ENCODE data around the gene KXD1. TPM values are rescaled to one million over a fixed set of nuclear protein-coding genes. Genes with fewer than 3 reads are reported as not detected.
"Not testable (repeated sequence)": the region's sequence is repeated elsewhere in the genome, so short reads cannot be mapped to it uniquely, and the experiment has no call there.

Gene KXD1
- total RNA-seq, 1 experiment from 2014 or later, result 126 TPM

DNA sequence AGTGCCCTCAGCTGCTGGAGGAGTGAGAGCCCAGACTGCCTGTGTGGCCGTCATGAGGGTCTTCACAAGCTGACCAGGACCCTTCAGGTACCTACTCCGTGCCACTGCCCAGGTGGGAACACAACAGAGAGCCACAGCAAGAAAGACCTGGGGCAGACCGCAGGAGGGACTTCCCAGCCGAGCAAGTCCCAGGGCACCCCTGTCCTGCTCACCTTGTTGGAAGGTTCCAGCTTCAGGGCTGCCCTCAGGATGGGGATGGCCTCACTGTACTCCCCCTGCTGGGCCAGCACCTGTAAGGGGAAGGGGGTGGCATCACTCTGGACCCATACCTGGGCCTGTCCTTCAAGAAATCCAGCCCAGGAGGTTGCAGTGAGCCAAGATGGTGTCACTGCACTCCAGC lies 24.6 kb upstream of the KXD1 start:
- DNase-seq (ENCODE audit: low spot score), result no peak

DNA sequence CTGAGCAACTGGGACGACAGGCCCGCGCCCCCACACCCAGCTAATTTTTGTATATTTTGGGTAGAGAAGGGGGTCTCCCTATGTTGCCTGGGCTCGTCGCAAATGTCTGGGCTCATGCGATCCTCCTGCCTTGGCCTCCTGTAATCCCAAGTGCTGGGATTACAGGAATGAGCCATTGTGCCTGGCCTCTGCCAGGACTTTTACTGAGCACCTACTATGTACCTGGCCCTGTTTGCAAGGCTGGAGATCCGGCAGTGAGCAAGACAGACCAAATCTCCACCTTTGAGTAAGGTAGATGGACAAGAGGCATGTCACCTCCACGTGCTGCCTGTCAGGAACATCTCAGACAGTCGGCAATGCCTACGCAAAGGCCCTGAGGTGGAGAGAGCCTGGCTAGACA lies 21.2 kb upstream of the KXD1 start:
- no peak for DNase-seq (ENCODE audit: low spot score)

DNA sequence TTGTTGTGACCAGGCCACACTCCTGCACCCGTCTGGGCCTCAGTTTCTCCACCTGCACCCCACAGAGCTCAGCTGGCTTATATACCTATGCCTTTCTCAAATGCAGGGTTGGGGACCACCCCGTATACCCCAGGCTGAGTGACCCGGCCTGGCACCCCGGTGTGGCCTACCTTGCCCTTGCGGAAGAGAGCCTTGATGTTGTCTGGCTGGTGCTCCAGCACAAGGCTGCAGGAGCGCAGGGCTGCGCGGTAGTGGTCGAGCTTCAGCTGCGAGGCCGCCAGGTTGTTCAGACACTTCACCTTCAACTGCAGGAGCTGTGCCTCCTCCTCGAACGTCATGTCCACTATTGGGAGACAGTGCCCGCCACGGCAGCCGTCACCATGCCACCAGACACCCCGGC lies 20.2 kb upstream of the KXD1 start:
- no peak for DNase-seq (ENCODE audit: low spot score)

DNA sequence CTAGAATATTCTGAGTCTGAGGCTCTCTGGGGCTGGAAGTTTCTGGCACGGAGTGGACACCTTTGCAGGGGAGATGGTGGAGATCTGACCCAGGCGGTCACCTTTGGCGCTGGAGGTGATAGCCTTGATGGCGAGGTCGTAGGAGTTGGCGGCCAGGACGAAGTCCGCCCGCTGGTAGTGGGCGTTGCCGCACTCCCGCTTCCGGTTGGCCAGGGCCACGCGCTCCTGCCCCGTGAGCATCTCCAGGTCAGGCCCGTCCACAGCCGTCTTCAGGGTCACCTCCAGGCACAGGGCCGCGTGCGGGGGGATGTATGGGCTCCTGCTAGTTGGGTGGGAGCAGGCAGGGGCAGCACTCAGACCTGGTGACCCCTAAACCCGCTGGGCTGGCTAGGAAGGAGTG lies 19.6 kb upstream of the KXD1 start:
- DNase-seq (ENCODE audit: low spot score), result no peak

DNA sequence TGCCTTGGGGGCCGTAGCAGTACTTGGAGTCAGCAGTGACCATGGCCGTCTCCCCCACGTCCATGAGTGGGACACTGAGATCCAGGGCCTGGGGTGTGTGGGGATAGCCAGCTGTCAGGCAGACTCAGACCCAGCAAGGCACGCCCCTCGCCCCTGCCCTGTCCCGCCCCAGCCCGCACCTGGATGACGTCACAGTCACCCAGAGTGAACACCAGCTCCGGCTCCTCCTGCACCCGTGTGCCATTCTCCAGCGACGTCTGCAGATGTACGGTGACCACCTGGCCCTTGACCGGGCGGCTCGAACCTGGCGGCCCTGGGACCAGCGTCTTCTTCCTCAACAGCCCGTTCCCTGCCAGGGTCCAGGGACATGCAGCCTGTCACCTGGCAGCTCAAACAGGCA lies 18.3 kb upstream of the KXD1 start:
- no peak for DNase-seq (ENCODE audit: low spot score)

DNA sequence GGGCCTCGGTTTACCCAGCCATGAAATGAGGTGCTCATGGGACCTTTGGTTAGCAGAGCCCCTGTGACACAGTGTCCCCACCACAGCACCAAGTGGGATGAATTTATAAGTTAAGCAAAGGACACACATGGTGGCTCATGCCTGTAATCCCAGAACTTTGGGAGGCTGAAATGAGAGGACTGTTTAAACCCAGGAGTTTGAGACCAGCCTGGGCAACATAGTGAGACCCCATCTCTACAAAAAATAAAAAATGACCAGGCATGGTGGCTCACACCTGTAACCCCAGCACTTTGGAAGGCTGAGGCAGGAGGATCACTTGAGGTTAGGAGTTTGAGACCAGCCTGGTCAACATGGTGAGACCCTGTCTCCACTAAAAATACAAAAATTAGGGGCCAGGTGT lies 17.5 kb upstream of the KXD1 start:
- DNase-seq (ENCODE audit: low spot score), result not testable (repeated sequence)

DNA sequence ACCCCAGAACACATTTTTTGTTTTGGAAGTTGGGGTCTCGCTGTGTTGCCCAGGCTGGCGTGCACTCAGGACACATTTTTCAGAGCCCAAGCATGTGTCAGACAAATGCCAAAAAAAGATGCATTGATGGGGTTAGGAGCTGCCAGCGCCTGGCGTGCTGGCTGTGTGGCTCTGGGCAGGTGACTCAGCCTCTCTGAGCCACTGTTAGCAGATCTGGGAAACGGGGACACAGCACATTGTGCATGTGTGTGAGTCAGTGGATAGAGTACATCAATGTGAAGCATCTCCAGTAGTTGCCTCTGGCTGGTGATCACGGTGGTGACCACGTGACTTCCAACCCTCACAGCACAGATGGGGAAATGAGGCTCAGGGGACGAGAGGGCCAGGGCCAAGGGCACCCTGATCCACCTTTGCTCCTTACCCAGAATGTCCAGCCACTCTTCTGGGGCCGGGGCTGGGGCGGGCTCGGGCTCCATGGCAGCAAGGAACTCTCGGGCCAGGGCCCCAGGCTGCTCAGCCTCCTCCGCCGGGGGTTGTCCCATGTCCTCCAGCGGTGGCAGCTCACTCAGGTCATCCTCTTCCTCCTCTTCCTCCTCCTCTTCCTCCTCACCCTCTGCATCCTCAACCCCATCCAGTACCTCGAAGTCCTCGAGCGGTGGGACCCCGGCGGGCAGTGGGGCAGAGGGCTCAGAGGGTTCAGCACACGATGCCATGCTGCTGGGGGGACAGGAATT lies 16.2 kb upstream of the KXD1 start:
- no peak for DNase-seq (ENCODE audit: low spot score)

DNA sequence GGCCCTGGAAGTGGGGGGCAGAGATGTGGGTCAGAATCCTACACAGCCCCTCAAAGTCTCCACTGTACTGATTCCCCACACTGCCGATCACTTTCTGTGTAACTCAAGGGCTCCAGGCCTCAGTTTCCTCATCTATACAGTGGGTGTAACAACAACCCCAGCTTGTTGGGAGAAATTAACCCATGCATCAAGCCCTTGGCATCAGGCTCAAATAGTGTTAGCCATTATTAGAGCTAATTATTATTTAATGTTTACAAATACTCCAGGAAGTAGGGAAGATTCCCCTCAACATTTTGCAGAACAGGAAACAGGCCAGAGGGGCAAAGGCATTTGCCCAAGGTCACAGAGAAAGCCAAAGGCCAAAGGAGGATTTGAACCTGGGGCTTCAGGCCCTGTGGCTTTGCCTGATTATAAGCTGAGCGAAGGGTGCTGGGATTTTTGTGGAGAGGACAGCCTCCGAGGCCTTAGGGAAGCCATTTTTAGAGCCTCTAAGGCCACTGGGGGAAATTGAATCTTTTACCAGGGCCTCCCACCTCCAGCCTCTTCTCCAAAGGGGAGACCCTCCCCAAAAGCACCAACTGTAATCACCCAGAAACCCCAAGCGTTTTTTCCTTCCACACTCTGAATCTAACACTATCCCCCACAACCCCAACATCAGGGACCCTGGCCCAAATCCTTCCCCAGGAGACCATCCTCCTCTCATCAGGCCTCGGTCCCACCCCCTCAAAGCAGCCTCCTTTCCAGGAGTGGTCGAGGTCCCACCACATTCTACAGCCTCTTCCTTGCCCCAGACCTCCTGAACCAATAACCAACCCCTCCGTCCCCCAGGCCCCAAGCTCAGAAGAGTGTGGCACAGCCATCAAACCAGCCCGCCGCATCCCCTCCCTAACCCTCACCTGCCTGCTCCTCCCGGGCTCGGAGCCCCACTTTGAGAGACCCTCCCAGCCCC lies 15.4 kb upstream of the KXD1 start:
- no peak for DNase-seq (ENCODE audit: low spot score)

DNA sequence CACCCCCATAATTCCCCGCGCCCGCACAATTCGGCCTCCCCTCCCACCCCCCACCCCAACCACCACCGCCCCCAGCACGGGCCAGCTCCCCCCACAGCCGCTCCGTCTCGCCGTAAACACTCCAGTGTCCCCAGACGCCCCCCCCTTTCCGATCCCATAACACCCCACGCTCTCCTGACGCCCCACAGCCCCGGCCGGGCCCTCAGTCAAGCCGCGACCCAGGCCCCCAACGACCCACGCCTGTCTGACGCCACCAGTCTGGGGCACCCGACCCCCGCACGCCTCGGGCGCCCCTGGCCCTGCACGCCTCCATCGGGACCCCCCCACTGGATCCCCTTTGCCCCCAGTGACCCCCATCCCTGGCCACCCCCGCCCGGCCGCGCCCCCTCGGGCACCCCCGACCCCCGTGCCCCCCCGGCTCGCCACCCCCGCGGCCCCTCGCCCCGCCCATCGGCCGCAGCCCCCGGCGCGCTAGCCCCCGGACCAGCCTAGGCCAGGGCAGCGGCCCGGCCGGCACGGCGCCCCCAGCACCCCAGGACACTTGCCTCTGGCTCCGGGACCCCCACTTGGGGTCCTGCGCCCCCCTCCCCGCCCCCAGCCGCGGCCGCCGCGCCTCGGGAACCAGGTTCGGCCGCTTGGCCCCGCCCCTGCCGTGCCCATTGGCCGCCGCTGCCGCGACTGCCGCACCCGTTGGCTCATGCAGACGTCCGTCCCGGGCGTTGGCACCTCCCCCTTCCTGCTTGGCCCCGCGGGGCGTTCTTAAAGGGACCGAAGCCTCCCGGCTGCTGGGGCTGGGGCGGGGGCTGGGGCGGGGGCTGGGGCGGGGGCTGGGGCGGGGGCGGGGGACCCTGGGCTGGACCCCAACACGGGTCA lies 14.5 kb upstream of the KXD1 start, which contains the start of gene FKBP8:
TSS of gene FKBP8 (minus strand) at position 633 of the 873 bp plus-strand sequence. CDS start 1,603 bp downstream, outside the sequence.
- DNase-seq (ENCODE audit: low spot score), result peak; percentile 77

DNA sequence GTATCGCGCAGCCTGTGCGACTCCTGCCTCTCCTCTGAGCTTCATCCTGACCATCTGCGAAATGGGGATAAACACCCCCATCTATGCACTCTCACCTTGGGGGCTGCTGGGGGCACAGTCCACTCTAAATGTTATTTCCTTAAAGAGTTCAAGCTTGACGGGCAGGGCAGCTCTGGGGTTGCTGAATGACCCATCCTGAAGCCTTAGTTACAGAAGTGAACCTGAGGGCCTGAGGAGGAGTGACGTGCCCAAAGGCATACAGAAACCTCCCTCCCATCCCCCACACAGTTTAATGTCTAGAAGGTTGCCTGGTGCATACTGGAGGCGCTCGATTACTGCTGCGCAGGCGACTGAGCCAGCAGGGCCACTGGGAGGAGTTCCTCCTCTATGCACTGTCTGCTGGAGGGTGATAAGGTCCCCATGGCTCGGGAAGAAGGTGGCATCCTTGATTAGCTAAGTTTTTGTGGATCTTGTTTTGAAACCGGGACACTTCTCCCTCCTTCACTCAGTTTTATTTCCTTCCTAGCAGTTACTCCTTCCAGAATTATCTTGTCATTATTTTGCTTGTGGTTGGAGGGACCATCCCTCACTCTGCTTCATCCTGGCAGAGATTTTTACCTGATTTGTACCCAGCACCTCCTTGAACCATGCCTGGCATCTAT lies 13.7 kb upstream of the KXD1 start:
- peak; percentile 87 for DNase-seq (ENCODE audit: low spot score)

DNA sequence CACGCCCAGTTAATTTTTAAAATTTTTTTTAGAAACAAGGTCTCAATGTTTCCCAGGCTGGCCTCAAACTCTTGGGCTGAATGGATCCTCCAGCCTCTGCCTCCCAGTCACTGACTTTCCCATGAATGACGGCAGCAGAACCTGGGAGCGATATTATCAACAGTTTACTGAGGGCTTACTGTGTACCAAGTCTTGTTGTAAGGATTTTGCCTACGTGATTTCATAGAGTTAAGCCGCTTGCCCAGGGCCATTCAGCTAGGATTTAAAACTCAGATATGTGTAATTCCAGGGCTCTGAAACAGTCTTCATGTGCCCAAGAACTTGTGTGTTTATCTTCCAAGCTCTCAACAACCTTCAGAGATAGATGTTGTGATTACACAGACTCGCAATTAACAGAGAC lies 6.0 kb upstream of the KXD1 start:
- DNase-seq (ENCODE audit: low spot score), result no peak

DNA sequence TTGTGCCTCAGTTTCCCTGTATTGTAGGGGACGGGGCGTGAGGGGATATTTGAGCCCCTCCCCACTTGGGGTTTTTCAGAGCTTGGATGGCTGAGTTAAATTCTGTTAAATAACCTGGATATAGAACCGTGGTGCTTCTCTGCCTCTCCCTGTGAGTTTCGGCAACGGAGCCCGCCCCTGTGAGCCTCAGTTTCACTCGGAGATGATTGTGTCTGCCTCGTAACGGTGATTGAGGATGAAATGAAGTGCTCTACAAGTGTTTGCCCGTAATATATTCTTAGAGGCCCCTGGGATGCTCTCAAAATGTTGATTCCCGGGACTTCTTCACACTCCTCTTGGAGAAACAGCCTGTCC lies 509 bp downstream of the KXD1 start:
- DNase-seq (ENCODE audit: low spot score), result no peak

DNA sequence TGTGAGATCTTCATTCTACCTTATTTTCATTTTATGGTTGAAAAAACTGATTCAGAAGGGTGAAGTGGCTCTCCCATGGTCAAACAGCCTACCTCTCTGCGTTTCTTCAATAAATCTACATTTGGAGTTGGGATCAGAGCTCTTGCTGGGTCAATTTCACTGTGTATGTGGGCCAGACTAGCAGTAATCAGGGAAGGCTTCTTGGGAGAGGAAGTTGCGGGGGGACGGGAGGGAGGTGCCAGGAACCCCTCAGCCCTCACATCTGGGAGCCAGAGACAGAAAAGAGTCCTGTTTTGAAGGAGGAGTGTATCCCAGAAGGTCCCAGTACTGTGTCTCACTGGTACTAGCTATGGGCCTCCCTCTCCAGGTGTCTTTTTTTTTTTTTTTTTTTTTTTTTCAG lies 934 bp downstream of the KXD1 start:
- no peak for DNase-seq (ENCODE audit: low spot score)

DNA sequence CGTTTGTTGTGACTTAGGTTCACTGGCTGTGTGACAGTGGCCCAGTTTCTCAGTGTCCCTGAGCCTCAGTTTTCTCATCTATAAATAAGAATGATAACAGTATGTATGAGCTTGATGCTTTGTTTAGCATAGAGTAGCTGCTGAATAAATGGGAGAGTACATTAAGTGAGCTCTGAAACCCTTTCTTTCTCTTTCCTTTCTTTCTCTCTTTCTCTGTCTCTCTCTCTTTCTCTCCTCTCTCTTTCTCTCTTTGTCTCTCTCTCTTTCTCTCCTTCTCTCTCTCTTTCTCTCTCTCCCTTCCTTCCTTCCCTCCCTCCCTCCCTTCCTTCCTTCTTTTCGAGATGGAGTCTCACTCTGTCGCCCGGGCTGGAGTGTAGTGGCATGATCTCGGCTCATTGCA lies 2.0 kb downstream of the KXD1 start:
- DNase-seq (ENCODE audit: low spot score), result no peak

DNA sequence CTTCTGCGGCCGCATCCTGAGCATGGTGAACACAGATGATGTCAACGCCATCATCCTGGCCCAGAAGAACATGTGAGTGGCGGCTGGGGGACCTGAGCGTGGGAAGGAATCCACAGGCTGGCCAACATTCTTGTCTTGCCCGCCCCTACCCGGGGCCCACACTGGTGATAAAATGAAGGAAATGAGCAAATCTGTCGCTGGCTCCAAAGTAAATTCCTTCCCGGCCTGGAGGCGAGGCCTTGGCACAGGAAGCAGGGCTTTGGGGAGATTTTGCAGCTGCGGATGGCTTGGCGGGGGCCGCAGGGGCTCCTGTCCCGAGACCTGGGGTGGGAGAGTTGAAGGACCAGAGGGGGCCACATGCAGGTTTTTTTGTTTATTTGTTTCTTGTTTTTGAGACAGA lies 4.4 kb downstream of the KXD1 start:
- no peak for DNase-seq (ENCODE audit: low spot score)

DNA sequence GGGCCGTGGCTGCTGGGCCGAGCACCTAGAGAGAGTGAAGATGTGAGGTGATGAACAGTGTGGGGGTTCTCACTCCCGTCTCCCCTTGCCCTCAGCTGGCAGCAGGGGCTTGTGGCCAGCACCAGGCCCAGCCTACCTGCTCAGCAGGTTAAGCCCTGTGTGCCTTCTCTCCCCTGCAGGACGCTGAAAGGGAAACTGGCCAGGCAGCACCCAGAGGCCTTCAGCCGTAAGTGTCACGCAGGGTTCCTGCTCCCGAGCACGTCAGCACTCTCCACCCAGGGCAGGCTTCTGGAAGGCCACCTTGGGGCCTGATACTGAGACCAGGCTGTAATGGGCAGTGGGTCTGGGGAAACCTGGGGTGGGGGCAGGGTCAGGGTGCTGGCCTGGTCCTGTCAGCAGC lies 9.3 kb downstream of the KXD1 start:
- no peak for DNase-seq (ENCODE audit: low spot score)

DNA sequence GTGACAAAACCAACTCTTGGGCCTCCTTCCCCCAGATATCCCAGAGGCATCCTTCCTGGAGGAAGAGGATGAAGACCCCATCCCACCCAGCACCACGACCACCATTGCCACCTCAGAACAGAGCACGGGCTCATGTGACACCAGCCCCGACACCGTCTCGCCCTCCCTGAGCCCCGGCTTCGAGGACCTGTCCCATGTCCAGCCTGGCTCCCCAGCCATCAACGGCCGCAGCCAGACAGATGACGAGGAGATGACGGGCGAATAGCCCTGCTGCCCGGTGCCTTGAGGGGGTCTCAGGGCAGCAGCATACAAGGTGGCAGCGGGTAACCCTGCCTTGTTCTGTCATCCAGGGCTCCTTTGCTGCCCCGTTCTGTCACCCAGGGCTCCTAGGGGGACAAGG lies 10.7 kb downstream of the KXD1 start:
- no peak for DNase-seq (ENCODE audit: low spot score)

DNA sequence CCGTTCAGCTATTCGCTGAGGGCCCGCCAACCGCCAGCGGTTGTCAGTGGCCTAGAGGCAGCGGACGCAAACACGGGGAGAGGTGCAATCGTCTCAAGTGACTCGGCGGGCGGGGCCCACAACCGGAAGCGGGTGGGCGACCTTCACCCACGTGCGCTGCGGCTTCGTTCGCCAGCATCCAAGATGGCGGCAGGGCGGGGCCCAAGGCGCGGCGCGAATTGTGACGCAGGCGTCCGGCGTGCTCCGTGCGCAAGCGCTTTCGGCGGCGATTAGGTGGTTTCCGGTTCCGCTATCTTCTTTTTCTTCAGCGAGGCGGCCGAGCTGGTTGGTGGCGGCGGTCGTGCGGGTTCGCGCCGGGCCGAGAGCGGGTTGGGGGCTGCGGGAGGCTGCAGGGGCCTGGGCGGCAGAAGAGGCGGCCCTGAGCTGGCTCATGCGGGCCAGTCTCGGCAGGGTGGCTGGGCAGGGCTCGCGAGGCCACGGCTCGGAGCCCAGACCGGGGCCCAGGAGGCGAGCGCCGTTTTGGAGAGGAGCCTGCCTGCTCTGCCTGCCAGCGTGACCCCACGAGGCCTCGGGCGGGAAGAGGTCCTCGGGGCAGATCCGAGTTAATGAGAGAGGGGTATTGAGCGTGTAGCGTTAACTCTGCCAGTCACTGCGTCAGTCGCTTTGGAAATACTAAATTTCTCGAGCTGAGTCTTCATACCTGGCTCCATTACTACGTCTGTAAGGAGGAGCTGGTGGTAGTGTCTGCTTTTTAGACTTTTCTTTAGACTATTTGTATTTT lies 14.1 kb downstream of the KXD1 start, which contains the start of gene UBA52:
TSS of gene UBA52 (plus strand) at position 294 of the 781 bp plus-strand sequence. CDS start 1,444 bp downstream, outside the sequence.
- DNase-seq (ENCODE audit: low spot score), result peak; percentile 95

DNA sequence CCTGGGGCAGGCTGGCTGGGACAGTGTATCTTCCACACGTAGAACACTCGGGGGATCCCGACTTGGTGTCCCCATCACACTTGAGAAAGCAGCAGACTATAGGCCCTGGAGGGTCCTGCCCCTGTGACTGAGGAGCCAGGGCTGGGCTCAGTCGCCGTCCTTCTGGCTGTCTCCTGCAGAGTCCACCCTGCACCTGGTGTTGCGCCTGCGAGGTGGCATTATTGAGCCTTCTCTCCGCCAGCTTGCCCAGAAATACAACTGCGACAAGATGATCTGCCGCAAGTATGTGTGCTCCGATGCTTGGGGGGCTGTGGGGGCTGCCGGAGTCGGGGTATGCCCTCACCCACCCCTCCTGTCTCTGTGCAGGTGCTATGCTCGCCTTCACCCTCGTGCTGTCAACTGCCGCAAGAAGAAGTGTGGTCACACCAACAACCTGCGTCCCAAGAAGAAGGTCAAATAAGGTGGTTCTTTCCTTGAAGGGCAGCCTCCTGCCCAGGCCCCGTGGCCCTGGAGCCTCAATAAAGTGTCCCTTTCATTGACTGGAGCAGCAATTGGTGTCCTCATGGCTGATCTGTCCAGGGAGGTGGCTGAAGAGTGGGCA lies 17.1 kb downstream of the KXD1 start:
- no peak for DNase-seq (ENCODE audit: low spot score)

DNA sequence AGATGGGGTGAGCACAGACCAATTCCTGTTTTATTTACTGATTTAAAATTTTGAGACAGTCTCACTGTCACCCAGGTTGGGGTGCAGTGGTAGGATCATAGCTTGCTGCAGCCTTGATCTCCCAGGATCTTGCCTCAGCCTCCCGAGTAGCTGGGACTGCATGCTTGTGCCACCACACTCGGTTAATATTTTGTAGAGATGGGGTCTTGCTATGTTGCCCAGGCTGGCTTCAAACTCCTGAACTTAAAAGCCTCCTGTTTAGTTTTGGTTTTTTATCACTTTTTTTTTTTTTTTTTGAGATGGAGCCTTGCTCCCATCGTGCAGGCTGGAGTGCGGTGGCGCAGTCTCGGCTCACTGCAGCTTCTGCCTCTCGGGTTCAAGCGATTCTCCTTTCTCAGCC lies 18.7 kb downstream of the KXD1 start:
- DNase-seq (ENCODE audit: low spot score), result no peak

Data from HT-29 (cell line).